Glutamatergic neuron (in vitro differentiated cells): ENCODE results near the gene LRRC75B. TPM values are rescaled to one million over a fixed set of nuclear protein-coding genes. Genes with fewer than 3 reads are reported as not detected.
"Not testable (repeated sequence)": the region's sequence is repeated elsewhere in the genome, so short reads cannot be mapped to it uniquely, and the experiment has no call there.

Experiments used
- DNase-seq: peaks from one replicate; pipeline ENCODE4 v3.0.0; 2022
- H3K27ac Mint-ChIP-seq: one replicate; pipeline ENCODE4 v1.8.0; 2020; ENCODE audit warnings: mild to moderate bottlenecking, mixed read lengths, inconsistent platforms; ENCODE audit not compliant: unreplicated experiment
- H3K27me3 Mint-ChIP-seq: one replicate; pipeline ENCODE4 v1.8.0; 2020; ENCODE audit warnings: mild to moderate bottlenecking, moderate library complexity, mixed read lengths, inconsistent platforms; ENCODE audit not compliant: unreplicated experiment
- H3K36me3 Mint-ChIP-seq: one replicate; pipeline ENCODE4 v1.8.0; 2020; ENCODE audit warnings: mild to moderate bottlenecking, mixed read lengths, inconsistent platforms; ENCODE audit not compliant: unreplicated experiment
- H3K4me1 Mint-ChIP-seq: one replicate; pipeline ENCODE4 v1.8.0; 2020; ENCODE audit warnings: mild to moderate bottlenecking, low read depth, mixed read lengths, inconsistent platforms; ENCODE audit not compliant: unreplicated experiment
- H3K4me3 Mint-ChIP-seq: one replicate; pipeline ENCODE4 v1.8.0; 2020; ENCODE audit warnings: mild to moderate bottlenecking, mixed read lengths, inconsistent platforms; ENCODE audit not compliant: unreplicated experiment
- H3K9me3 Mint-ChIP-seq: one replicate; pipeline ENCODE4 v1.8.0; 2020; ENCODE audit warnings: mild to moderate bottlenecking, moderate library complexity, mixed read lengths, inconsistent platforms; ENCODE audit not compliant: unreplicated experiment
- total RNA-seq: library from RNA; stranded (reverse); fragmentation: NEBNext Ultra II Directional; extraction: Animal tissue kit (Norgen Biotek cat#: 25700); gene quantifications from one replicate; pipeline ENCODE4 v1.2.1, GENCODE V29; 2021; ENCODE audit not compliant: unreplicated experiment
- TF ChIP-seq, protein P1 (sequence below): fragments of 200-600 bp; sonication (generic); IDR thresholded peaks from one replicate; pipeline ENCODE4 v1.5.0; 2021; ENCODE audit not compliant: partially characterized antibody, unreplicated experiment

LRRC75B gene
- total RNA-seq, 1 donor from 2014 or later = 63.6 TPM

DNA sequence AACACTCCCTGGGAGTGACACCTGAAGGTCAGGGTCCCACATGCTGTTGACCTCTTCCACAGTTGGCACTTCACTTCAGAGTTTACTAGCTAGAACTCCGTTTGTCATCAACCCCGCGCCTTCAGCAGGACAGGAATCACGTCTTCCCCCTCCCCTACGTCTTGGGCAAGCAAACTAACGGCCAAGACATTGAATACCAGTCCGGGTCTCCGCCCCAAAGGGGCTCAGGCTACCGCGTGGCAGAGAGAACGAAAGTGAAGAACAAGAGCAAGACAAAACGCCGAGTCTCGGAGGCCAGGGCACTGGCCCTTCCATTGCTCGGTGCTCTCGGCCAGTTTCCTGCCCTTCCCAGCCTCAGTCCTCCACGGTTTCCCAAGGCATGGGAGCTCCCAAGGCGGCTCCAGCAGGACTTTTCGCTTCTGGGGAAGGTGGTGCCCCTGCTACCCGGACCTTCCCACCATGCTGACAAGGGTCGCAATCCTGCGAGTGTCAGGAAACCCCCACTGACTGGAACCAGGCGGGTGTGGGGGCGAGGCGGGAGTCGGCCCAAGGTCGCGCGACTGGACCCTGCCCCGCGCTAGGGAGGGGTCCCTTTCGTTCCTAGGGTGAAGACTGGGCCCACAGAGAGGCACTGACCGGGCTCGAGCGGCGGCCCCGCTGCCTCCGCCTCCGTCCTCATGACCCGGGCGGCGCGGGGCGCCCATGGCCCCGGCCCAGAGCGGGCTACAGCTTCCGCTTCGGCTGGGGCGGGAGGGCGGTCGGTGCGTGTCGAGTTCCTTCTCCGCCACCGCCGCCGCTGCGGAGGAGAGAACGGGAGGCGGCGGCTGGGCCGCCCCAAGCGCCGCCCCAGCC is 38.3 kb downstream of the LRRC75B start, which contains the start of gene GUCD1:
TSS of gene GUCD1 (minus strand) at position 826 of the 852 bp plus-strand sequence. CDS start at position 679, 147 bp downstream.
- no peak for DNase-seq
- H3K27ac Mint-ChIP-seq = peak within 1 kb of the TSS; percentile 97
- H3K4me3 Mint-ChIP-seq = peak within 1 kb of the TSS; percentile 100
- peaks cover 12% of the 10 kb centered on the region for H3K27me3 Mint-ChIP-seq
- no peaks in the 10 kb centered on the region for H3K36me3 Mint-ChIP-seq
- peaks cover 8% of the 10 kb centered on the region for H3K9me3 Mint-ChIP-seq
- H3K4me1 Mint-ChIP-seq = peaks cover 21% of the 10 kb centered on the region
- TF ChIP-seq, protein P1, sequence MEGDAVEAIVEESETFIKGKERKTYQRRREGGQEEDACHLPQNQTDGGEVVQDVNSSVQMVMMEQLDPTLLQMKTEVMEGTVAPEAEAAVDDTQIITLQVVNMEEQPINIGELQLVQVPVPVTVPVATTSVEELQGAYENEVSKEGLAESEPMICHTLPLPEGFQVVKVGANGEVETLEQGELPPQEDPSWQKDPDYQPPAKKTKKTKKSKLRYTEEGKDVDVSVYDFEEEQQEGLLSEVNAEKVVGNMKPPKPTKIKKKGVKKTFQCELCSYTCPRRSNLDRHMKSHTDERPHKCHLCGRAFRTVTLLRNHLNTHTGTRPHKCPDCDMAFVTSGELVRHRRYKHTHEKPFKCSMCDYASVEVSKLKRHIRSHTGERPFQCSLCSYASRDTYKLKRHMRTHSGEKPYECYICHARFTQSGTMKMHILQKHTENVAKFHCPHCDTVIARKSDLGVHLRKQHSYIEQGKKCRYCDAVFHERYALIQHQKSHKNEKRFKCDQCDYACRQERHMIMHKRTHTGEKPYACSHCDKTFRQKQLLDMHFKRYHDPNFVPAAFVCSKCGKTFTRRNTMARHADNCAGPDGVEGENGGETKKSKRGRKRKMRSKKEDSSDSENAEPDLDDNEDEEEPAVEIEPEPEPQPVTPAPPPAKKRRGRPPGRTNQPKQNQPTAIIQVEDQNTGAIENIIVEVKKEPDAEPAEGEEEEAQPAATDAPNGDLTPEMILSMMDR = no peak

DNA sequence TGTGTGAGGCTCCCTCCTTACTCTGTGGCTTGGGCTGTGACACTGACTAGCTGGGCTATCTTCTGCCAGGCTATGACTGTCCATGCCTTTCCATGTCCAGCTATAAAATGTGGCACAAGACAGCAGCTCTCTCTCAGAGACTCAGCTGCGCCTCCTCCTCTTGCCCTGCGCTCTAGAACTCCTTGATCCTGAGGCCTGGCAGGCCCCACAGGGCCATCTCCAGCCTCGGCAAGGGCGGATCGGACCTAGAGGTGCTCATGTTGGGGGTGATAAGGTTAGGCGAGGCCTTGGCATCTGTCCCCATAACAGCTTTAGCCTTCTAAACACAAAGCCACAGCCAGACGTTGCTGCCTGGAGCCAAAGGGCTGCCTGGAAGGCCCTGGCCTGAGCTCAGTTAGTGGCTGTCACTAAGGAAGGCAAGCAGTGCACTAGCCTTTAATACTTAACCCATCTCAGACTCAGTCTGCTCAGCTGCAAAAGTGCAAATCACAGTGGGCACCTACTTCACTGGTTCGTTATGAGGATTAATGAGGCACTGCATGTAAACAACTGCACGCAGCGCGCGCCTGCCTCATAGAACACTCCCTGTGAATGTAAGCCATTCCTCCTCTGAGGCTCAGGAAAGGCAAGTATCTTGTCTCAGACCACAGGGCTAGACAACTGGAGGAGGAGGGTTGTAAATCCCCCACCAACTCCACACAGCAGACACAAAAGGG is 39.1 kb downstream of the LRRC75B start:
- H3K4me3 Mint-ChIP-seq = peak overlapping the region; percentile 100
- no peaks in the 10 kb centered on the region for H3K36me3 Mint-ChIP-seq
- peak; percentile 18 for DNase-seq
- H3K27me3 Mint-ChIP-seq = peaks cover 12% of the 10 kb centered on the region
- H3K9me3 Mint-ChIP-seq = peaks cover 10% of the 10 kb centered on the region
- TF ChIP-seq, protein P1 = no peak
- H3K4me1 Mint-ChIP-seq = peaks cover 21% of the 10 kb centered on the region
- H3K27ac Mint-ChIP-seq = peak overlapping the region; percentile 96

DNA sequence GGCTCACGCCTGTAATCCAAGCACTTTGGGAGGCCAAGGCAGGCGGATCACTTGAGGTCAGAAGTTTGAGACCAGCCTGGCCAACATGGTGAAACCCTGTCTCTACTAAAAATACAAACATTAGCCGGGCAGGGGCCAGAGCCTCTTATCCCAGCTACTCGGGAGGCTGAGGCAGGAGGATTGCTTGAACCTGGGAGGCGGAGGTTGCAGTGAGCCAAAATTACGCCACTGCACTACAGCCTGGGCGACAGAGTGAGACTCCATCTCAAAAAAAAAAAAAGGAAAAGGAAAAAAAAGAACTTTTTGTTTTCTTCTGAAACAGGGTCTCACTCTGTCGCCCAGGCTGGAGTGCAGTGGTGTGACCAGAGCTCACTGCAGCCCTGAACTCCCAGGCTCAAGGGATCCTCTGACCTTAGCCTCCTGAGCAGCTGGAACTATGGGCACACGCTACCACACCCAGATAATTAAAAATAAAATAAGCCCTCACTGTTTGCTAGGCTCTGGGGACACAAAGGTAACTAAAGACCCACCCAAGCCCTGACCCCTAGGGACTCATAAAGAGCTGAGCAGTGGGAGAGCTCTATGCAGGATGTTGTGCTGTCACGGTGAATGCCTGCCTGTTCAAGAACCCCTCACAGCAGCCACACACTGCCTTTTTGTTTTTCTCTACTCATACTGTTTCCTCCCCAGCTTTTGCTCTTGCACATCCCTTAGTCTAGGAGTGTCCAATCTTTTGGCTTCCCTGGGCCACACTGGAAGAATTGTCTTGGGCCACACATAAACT is 40.2 kb downstream of the LRRC75B start:
- Mint-ChIP-seq H3K27ac (peak overlapping the region; percentile 50), H3K27me3 (peaks cover 12% of the 10 kb centered on the region), H3K4me1 (peaks cover 21% of the 10 kb centered on the region), H3K4me3 (peak overlapping the region; percentile 100)
- not testable (repeated sequence) for DNase-seq, H3K36me3 Mint-ChIP-seq, H3K9me3 Mint-ChIP-seq

DNA sequence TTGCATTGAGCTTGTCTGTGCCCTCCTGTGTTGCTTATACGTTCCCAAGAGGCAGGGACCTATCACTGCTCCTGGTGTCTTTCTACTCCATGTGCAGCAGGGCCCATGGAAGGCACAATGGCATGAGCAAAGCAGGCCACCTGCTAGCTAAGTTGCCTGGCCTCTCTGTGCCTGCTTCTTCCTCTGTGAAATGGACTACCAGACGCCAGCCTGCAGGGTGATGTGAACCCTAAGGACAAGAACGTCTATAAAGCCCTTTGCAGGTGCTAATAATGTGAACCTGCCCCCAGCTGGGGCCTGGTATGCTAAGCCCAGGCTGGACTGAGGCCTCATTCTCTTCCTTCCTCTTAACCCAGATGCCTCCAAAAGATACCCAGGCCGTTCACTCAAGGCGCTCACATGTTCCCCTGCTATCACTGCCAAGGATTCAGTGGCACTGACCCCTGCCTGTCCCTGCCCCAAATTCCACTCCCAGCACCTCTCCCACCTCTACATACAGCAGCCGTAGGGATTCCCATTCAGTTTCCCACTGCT is 41.9 kb downstream of the LRRC75B start:
- Mint-ChIP-seq H3K4me3 (no peak overlapping the region), H3K9me3 (peaks cover 7% of the 10 kb centered on the region), H3K27ac (no peak overlapping the region), H3K4me1 (peaks cover 12% of the 10 kb centered on the region), H3K36me3 (no peaks in the 10 kb centered on the region), H3K27me3 (peaks cover 12% of the 10 kb centered on the region)
- TF ChIP-seq, protein P1 = no peak
- no peak for DNase-seq
